Stomach (tissue), 9 donors: ENCODE results near the gene CACNA1H. TPM values are rescaled to one million over a fixed set of nuclear protein-coding genes. Genes with fewer than 3 reads are reported as not detected.
"Not testable (repeated sequence)": the region's sequence is repeated elsewhere in the genome, so short reads cannot be mapped to it uniquely, and the experiment has no call there.

Source experiments
- DNase-seq, 2 donors: peaks; one replicate each; pipeline versions ENCODE4 v3.0.0 to v3.0.0-alpha.2; 2013 to 2019
- H3K27ac ChIP-seq, 5 donors: fragments of 200-600 bp in 4 of 5; sonication (generic) in 4 of 5; one replicate each; pipeline ENCODE4 v1.5.1; 2013 to 2019; ENCODE audit warnings: mild to moderate bottlenecking in 1 of 5, moderate library complexity in 1 of 5
- H3K27me3 ChIP-seq, 3 donors: fragments of 200-600 bp; sonication (generic); one replicate each; pipeline ENCODE4 v1.5.1; 2017 to 2019; ENCODE audit warnings: mixed run types in 1 of 3
- H3K36me3 ChIP-seq, 4 donors: fragments of 200-600 bp; sonication (generic); 1 replicate in 3 of 4; 2 replicates in 1 of 4; pipeline ENCODE4 v1.5.1; 2016 to 2019
- H3K4me1 ChIP-seq, 4 donors: fragments of 200-600 bp; sonication (generic); one replicate each; pipeline ENCODE4 v1.5.1; 2016 to 2019
- H3K4me3 ChIP-seq, 4 donors: fragments of 200-600 bp; sonication (generic) in 3 of 4; one replicate each; pipeline ENCODE4 v1.5.1; 2016 to 2019; ENCODE audit warnings: mild to moderate bottlenecking in 1 of 4
- H3K9me3 ChIP-seq, 4 donors: fragments of 200-600 bp; sonication (generic); one replicate each; pipeline ENCODE4 v1.5.1; 2016 to 2019
- EP300 ChIP-seq: sonication (generic); formaldehyde crosslinking; IDR thresholded peaks from one replicate; pipeline ENCODE4 v1.6.1; 2017; ENCODE audit warnings: antibody characterized with exemption
- POLR2A ChIP-seq, 4 donors: fragments of 450-650 bp; IDR thresholded peaks; one replicate each; pipeline ENCODE4 v1.6.1; 2016; ENCODE audit warnings: antibody characterized with exemption in 4 of 4, control low read depth in 2 of 4, mild to moderate bottlenecking in 1 of 4, moderate library complexity in 1 of 4
- POLR2AphosphoS5 ChIP-seq, 3 donors: sonication (generic); formaldehyde crosslinking; IDR thresholded peaks; one replicate each; pipeline ENCODE4 v1.6.1; 2016; ENCODE audit warnings: antibody characterized with exemption in 3 of 3
- WGBS, 5 donors: extraction: QIAGEN DNeasy Blood & Tissue Kit in 3 of 5; methylation state at CpG; one replicate each; pipeline versions ENCODE4 v1.1.5 to v1.1.7; 2013 to 2018; 5-methylcytosine and 5-hydroxymethylcytosine counted together
- intact Hi-C: fragments of 100-400 bp; cut with DNase I; formaldehyde crosslinking; loops from one replicate; pipeline ENCODE4 v1.15.1; 2023; ENCODE audit warnings: low total_unique reads
- polyA plus RNA-seq, 3 donors: library from polyadenylated mRNA; stranded (reverse); fragments of 200-250 nt; gene quantifications; one replicate each; pipeline ENCODE4 v1.2.3, GENCODE V29; 2013
- total RNA-seq, 5 donors: library from RNA; depleted of rRNA; stranded (reverse); fragments of >200 nt; gene quantifications; one replicate each; pipeline versions ENCODE4 v1.1.0 to v1.2.3, GENCODE V29; 2014 to 2016
- TF ChIP-seq, protein P1 (sequence below), 7 experiments: fragments of 450-650 bp in 4 of 7; fragments of 200-600 bp in 3 of 7; sonication (generic) in 3 of 7; IDR thresholded peaks; one replicate each; pipeline ENCODE4 v1.5.1; 2016 to 2019; ENCODE audit warnings: antibody characterized with exemption in 7 of 7, control low read depth in 2 of 7, mild to moderate bottlenecking in 1 of 7
- donor health status: healthy with polysubstance abuse.
- donor health status: Bipolar disorder and iron deficiency.
- donor health status: healthy.

The CACNA1H gene
- total and polyA plus RNA-seq, 8 donors = 1.5 to 49.6 (median 19.6) TPM

DNA sequence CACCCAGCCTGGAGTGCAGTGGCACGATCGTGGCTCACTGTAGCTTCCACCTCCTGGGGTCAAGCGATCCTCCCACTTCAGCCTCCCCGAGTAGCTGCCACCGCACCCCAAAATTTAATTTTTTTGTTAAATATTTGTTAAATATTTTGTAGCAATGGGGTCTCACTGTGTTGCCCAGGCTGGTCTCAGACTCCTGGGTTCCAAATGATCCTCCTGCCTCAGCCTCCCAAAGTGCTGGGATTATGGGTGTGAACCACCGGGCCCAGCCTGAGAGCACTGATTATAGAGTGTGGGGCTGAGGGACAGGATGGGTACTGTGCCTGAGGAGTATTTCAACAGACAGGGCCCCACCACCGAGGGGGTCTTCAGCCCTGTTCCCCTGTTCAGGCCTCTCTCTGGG, 36.5 kb downstream of the CACNA1H start:
- Histone ChIP-seq H3K9me3 (no peaks in the 10 kb centered on the region), H3K27me3 (peaks cover 0 to 13% (median 5%) of the 10 kb centered on the region in 3 donors), H3K27ac (peak overlapping the region in 1 of 5 donors; percentile 22), H3K4me1 (peaks cover under 1 to 29% (median 16%) of the 10 kb centered on the region in 4 donors), H3K36me3 (peaks cover 0 to 11% (median 0%) of the 10 kb centered on the region in 4 donors), H3K4me3 (no peak overlapping the region)
- DNase-seq = no peak
- intact Hi-C loops = no loop called here
- 60 to 75% (median 72%) methylated on average over 7 of the region's 7 CpGs for WGBS, 5 donors
- TF ChIP-seq, protein P1, sequence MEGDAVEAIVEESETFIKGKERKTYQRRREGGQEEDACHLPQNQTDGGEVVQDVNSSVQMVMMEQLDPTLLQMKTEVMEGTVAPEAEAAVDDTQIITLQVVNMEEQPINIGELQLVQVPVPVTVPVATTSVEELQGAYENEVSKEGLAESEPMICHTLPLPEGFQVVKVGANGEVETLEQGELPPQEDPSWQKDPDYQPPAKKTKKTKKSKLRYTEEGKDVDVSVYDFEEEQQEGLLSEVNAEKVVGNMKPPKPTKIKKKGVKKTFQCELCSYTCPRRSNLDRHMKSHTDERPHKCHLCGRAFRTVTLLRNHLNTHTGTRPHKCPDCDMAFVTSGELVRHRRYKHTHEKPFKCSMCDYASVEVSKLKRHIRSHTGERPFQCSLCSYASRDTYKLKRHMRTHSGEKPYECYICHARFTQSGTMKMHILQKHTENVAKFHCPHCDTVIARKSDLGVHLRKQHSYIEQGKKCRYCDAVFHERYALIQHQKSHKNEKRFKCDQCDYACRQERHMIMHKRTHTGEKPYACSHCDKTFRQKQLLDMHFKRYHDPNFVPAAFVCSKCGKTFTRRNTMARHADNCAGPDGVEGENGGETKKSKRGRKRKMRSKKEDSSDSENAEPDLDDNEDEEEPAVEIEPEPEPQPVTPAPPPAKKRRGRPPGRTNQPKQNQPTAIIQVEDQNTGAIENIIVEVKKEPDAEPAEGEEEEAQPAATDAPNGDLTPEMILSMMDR (IDR thresholded peaks at IDR 0.05) = no peak
- TF ChIP-seq POLR2A (IDR thresholded peaks at IDR 0.05) (no peak), EP300 (no peak), POLR2AphosphoS5 (IDR thresholded peaks at IDR 0.05) (no peak)

DNA sequence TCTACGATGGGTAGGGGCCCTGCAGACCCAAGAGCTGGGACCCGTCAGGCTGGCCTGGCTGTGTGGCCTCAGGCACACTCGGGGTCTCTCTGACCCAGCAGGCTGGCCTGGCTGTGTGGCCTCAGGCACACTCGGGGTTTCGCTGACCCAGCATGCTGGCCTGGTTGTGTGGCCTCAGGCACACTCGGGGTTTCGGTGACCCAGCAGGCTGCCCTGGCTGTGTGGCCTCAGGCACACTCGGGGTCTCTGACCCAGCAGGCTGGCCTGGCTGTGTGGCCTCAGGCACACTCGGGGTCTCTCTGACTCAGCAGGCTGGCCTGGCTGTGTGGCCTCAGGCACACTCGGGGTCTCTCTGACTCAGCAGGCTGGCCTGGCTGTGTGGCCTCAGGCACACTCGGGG, 37.9 kb downstream of the CACNA1H start:
- peak overlapping the region in 1 of 5 donors; percentile 83 for H3K27ac ChIP-seq
- DNase-seq, H3K9me3 ChIP-seq, intact Hi-C loops, H3K4me3 ChIP-seq: not testable (repeated sequence)
- peaks cover 0 to 26% (median 9%) of the 10 kb centered on the region in 3 donors for H3K27me3 ChIP-seq
- 77 to 92% (median 87%) methylated on average over 5 to 11 of the region's 11 CpGs; no CpG with 5 or more reads in 1 of the 5 donors for WGBS, 5 donors
- H3K4me1 ChIP-seq = peaks cover 8 to 37% (median 22%) of the 10 kb centered on the region in 4 donors
- H3K36me3 ChIP-seq = peaks cover 0 to 11% (median 0%) of the 10 kb centered on the region in 4 donors

DNA sequence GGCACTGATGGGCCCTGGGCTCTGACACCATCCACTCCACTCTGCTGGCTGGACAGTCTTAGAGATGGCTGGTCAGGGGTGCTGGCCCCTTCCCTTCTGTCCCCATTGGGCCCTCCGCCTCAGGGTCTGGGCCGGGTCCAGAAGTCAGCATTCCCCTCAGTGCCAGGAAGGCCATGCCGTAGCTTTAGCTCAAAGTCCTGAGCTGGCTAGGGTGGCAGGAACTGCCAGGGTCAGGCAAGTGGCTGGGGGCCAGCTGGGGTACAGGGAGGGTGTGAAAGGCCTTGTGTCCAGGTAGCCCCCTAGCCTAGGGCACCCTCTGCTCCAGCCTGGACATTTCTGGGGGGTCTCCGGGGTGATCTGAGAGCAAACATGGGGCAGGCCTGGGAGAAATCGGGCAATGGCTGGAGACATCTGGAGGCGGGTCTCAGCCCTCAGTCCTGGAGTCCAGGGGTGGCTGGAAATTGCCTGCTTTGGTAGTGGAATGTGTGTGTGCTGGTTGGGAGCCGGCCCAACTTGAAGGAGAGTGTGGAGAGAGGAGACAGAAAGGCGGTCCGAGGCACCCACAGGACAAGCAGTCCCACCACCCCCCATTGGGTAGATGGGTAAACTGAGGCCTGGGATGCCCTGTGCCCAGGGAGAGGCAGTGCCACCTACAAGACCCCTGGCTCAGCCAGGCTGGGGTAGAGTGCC, 39.6 kb downstream of the CACNA1H start:
- DNase-seq = no peak
- TF ChIP-seq EP300 (no peak), POLR2A (IDR thresholded peaks at IDR 0.05) (no peak)
- TF ChIP-seq, protein P1 (IDR thresholded peaks at IDR 0.05) = no peak
- Histone ChIP-seq H3K4me1 (peaks cover 8 to 39% (median 23%) of the 10 kb centered on the region in 4 donors), H3K27ac (peak overlapping the region in 4 of 5 donors; percentile 5 to 83 (median 60)), H3K36me3 (peaks cover 0 to 8% (median 0%) of the 10 kb centered on the region in 4 donors), H3K4me3 (no peak overlapping the region), H3K9me3 (no peaks in the 10 kb centered on the region), H3K27me3 (peaks cover 0 to 31% (median 9%) of the 10 kb centered on the region in 3 donors)
- intact Hi-C loops = no loop called here
- WGBS, 5 donors = 63 to 77% (median 75%) methylated on average over 7 to 9 of the region's 9 CpGs

DNA sequence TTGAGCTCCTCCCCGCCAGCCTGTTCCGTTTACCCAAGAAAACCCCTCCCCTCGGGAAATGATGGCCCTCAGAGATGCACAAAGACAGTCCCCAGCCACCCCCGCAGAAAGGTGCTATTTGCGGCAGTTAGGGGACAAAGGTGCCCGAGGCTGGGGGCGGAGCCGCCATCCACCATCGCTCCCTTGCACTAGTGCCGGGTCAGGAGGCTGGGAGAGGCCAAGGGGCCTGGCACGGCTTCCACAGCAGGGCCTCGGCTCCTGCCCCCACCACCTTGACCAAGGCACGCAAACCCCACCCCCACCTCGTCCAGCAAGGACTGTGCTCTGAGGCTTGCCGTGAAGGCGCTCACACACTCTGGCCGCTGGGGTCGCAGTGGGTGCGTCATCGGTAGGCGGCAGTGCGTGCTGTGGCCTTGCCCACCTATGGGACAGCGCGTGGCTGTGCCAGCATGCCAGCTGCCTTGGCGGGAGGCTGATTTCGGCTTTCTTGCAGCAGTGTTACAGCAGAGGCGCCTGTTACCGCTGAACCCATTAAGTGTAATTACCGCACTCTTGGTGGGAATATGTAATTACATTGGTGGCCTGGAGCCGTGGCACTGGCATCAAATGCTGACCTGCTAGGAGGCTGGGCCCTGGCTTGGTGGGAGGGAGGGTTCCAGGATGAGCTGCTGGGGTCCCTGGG, 40.4 kb downstream of the CACNA1H start:
- peak in 1 of 2 donors; percentile 50 for DNase-seq
- WGBS, 5 donors = 64 to 77% (median 70%) methylated on average over 17 to 30 of the region's 30 CpGs
- H3K9me3 ChIP-seq = no peaks in the 10 kb centered on the region
- TF ChIP-seq EP300 (peak; percentile 15), POLR2AphosphoS5 (IDR thresholded peaks at IDR 0.05) (peak in 2 of 3 donors; percentile 16 to 64), POLR2A (IDR thresholded peaks at IDR 0.05) (no peak)
- TF ChIP-seq, protein P1 (IDR thresholded peaks at IDR 0.05) = no peak
- peaks cover 0 to 12% (median 0%) of the 10 kb centered on the region in 4 donors for H3K36me3 ChIP-seq
- H3K4me1 ChIP-seq = peaks cover 8 to 39% (median 23%) of the 10 kb centered on the region in 4 donors
- H3K4me3 ChIP-seq = no peak overlapping the region
- peak overlapping the region in 3 of 5 donors; percentile 57 to 83 (median 64) for H3K27ac ChIP-seq
- intact Hi-C loops = no loop called here
- peaks cover 0 to 30% (median 9%) of the 10 kb centered on the region in 3 donors for H3K27me3 ChIP-seq
